Liver (tissue), 9 donors: ENCODE measurements around the gene RAB12. TPM values are rescaled to one million over a fixed set of nuclear protein-coding genes. Genes with fewer than 3 reads are reported as not detected.

Experiments
- DNase-seq: peaks from one replicate; pipeline ENCODE4 v3.0.0-alpha.2; 2017; ENCODE audit warnings: low spot score
- H3K27ac ChIP-seq, 2 donors: one replicate each; pipeline ENCODE4 v1.7.0; 2013; ENCODE audit warnings: inconsistent platforms in 2 of 2, low read length in 2 of 2, control low read depth in 1 of 2, low read depth in 1 of 2, mild to moderate bottlenecking in 1 of 2
- H3K27me3 ChIP-seq, 4 donors: one replicate each; pipeline versions ENCODE4 v1.6.1 to v1.7.0; 2013; ENCODE audit warnings: low read length in 3 of 4, inconsistent platforms in 1 of 4, mild to moderate bottlenecking in 1 of 4, moderate library complexity in 1 of 4; ENCODE audit not compliant: control insufficient read depth in 4 of 4, insufficient read depth in 4 of 4
- H3K36me3 ChIP-seq, 4 donors: one replicate each; pipeline versions ENCODE4 v1.6.1 to v1.7.0; 2013; ENCODE audit warnings: low read length in 3 of 4, mild to moderate bottlenecking in 3 of 4, low read depth in 1 of 4, moderate library complexity in 1 of 4; ENCODE audit not compliant: control insufficient read depth in 4 of 4, insufficient read depth in 3 of 4
- H3K4me1 ChIP-seq, 4 donors: one replicate each; pipeline versions ENCODE4 v1.6.1 to v1.7.0; 2013; ENCODE audit warnings: low read length in 3 of 4, mild to moderate bottlenecking in 3 of 4, moderate library complexity in 1 of 4; ENCODE audit not compliant: control insufficient read depth in 4 of 4, insufficient read depth in 4 of 4
- H3K4me3 ChIP-seq, 3 donors: one replicate each; pipeline versions ENCODE4 v1.6.1 to v1.7.0; 2013; ENCODE audit warnings: low read length in 3 of 3, control low read depth in 1 of 3, low read depth in 1 of 3, mild to moderate bottlenecking in 1 of 3
- H3K9ac ChIP-seq, 2 donors: one replicate each; pipeline ENCODE4 v1.7.0; 2013; ENCODE audit warnings: low read length in 2 of 2, mild to moderate bottlenecking in 2 of 2, moderate library complexity in 2 of 2, control low read depth in 1 of 2, low read depth in 1 of 2
- H3K9me3 ChIP-seq, 4 donors: one replicate each; pipeline versions ENCODE4 v1.6.1 to v1.7.0; 2013; ENCODE audit warnings: low read length in 3 of 4; ENCODE audit not compliant: control insufficient read depth in 4 of 4
- EGR1 ChIP-seq, 2 donors: IDR thresholded peaks; 2 replicates each; pipeline ENCODE4 v1.6.1; 2016 to 2018; ENCODE audit warnings: antibody characterized with exemption in 2 of 2, low read depth in 2 of 2
- FOXA2 ChIP-seq: IDR thresholded peaks from 2 replicates; pipeline ENCODE4 v1.6.1; 2016; ENCODE audit warnings: antibody characterized with exemption
- GABPA ChIP-seq, 2 donors: IDR thresholded peaks in 1 of 2; conservative IDR thresholded peaks in 1 of 2; 2 replicates each; pipeline ENCODE4 v1.6.1; 2016; ENCODE audit warnings: antibody characterized with exemption in 2 of 2, mild to moderate bottlenecking in 1 of 2, moderate library complexity in 1 of 2
- HNF4A ChIP-seq, 2 donors: conservative IDR thresholded peaks; 2 replicates each; pipeline ENCODE4 v1.6.1; 2016; ENCODE audit warnings: antibody characterized with exemption in 2 of 2, mild to moderate bottlenecking in 2 of 2
- HNF4G ChIP-seq: IDR thresholded peaks from 2 replicates; pipeline ENCODE4 v1.6.1; 2016; ENCODE audit warnings: antibody characterized with exemption
- JUND ChIP-seq, 2 donors: IDR thresholded peaks; 2 replicates each; pipeline ENCODE4 v1.6.1; 2016; ENCODE audit warnings: antibody characterized with exemption in 2 of 2
- NR2F2 ChIP-seq: IDR thresholded peaks from 2 replicates; pipeline ENCODE4 v1.6.1; 2016; ENCODE audit warnings: antibody characterized with exemption
- RAD21 ChIP-seq, 2 donors: IDR thresholded peaks; 2 replicates each; pipeline ENCODE4 v1.6.1; 2016; ENCODE audit warnings: antibody characterized with exemption in 2 of 2, mild to moderate bottlenecking in 2 of 2
- RXRA ChIP-seq, 2 donors: IDR thresholded peaks; 2 replicates each; pipeline ENCODE4 v1.6.1; 2017 to 2018; ENCODE audit warnings: antibody characterized with exemption in 2 of 2, mild to moderate bottlenecking in 1 of 2
- SP1 ChIP-seq: IDR thresholded peaks from 2 replicates; pipeline ENCODE4 v1.6.1; 2018; ENCODE audit warnings: antibody characterized with exemption, mild to moderate bottlenecking
- TAF1 ChIP-seq: conservative IDR thresholded peaks from 2 replicates; pipeline ENCODE4 v1.6.1; 2016; ENCODE audit warnings: antibody characterized with exemption, mild to moderate bottlenecking
- YY1 ChIP-seq: IDR thresholded peaks from 2 replicates; pipeline ENCODE4 v1.6.1; 2016; ENCODE audit warnings: antibody characterized with exemption, mild to moderate bottlenecking
- WGBS: extraction: QIAGEN DNeasy Blood & Tissue Kit; methylation state at CpG from one replicate; pipeline ENCODE4 v1.1.7; 2013; 5-methylcytosine and 5-hydroxymethylcytosine counted together
- polyA plus RNA-seq, 2 donors: library from polyadenylated mRNA; stranded (reverse) in 1 of 2; unstranded in 1 of 2; fragments of 200-250 nt in 1 of 2; fragments of >200 nt in 1 of 2; fragmentation: Nextera tagmentation in 1 of 2; extraction: Ambion mirVana in 1 of 2; gene quantifications; one replicate each; pipeline versions ENCODE4 v1.2.1 to v1.2.3, GENCODE V29; 2013 to 2015
- total RNA-seq, 2 donors: library from RNA; depleted of rRNA; stranded (reverse); fragments of >200 nt; gene quantifications; one replicate each; pipeline ENCODE4 v1.2.3, GENCODE V29; 2014
- TF ChIP-seq, protein P1 (sequence below): IDR thresholded peaks from 2 replicates; pipeline ENCODE4 v1.6.1; 2016; ENCODE audit warnings: antibody characterized with exemption
- TF ChIP-seq, protein P2 (sequence below): IDR thresholded peaks from 2 replicates; pipeline ENCODE4 v1.6.1; 2016; ENCODE audit warnings: antibody characterized with exemption
- TF ChIP-seq, protein P3 (sequence below): IDR thresholded peaks from 2 replicates; pipeline ENCODE4 v1.6.1; 2016; ENCODE audit warnings: antibody characterized with exemption
- donor health status: healthy.
- donor health status: healthy.
- donor health status: healthy.
- donor health status: healthy.
- donor health status: healthy.

RAB12 gene
- total and polyA plus RNA-seq, 4 donors: 5.0 to 25.9 (median 14.9) TPM

DNA sequence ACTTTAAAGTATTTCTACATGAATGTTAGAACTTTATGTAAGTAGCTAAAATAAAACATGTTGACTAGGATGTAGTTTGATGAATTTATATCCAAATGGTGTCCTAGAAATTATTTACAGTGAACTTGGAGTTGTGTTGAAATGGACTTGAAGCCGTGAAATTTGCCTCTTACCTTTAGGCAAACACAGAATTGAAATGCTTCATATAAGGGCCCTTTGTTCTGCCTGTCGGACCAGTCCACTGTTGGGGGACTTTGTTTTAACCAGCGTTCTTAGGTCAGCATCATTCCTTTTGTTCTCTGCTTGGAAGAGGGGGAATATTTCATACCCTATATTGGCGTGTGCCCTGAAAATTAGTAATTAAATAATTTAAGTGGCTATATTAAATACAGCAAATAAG, 18.3 kb downstream of the RAB12 start (continued):
- TF ChIP-seq, protein P1, sequence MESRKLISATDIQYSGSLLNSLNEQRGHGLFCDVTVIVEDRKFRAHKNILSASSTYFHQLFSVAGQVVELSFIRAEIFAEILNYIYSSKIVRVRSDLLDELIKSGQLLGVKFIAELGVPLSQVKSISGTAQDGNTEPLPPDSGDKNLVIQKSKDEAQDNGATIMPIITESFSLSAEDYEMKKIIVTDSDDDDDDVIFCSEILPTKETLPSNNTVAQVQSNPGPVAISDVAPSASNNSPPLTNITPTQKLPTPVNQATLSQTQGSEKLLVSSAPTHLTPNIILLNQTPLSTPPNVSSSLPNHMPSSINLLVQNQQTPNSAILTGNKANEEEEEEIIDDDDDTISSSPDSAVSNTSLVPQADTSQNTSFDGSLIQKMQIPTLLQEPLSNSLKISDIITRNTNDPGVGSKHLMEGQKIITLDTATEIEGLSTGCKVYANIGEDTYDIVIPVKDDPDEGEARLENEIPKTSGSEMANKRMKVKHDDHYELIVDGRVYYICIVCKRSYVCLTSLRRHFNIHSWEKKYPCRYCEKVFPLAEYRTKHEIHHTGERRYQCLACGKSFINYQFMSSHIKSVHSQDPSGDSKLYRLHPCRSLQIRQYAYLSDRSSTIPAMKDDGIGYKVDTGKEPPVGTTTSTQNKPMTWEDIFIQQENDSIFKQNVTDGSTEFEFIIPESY: no peak
- TF ChIP-seq RAD21 (IDR thresholded peaks at IDR 0.05): no peak
- no peak for TF ChIP-seq NR2F2

DNA sequence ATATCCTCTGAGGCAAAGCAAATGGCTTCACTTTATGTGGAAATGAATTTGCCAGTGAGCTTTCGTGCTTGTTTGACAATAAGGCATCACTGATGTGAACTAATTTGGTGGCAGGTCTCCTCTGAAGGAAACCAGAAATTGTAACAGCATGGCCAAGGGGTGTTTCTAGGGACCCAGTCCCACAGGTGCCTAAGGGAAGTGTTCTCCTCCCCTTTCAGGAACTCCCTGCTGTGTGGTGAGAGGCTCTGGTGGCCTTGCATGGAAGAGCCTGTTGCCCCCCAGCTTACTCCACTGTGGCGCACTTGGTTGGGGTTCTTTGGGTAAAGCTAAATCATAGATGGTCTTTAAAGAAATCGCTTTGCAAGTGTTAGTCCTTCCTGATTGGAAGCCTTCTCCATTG, 20.4 kb downstream of the RAB12 start:
- Histone ChIP-seq H3K4me1 (no peaks in the 10 kb centered on the region), H3K27ac (no peak overlapping the region), H3K9ac (no peak overlapping the region), H3K4me3 (no peak overlapping the region), H3K27me3 (no peaks in the 10 kb centered on the region), H3K9me3 (no peaks in the 10 kb centered on the region), H3K36me3 (peaks cover 3 to 28% (median 25%) of the 10 kb centered on the region in 4 donors)
- no peak for DNase-seq
- TF ChIP-seq, protein P1: no peak
- TF ChIP-seq FOXA2: no peak
- TF ChIP-seq JUND (IDR thresholded peaks at IDR 0.05): no peak
- no peak for TF ChIP-seq SP1
- no peak for TF ChIP-seq RAD21 (IDR thresholded peaks at IDR 0.05)
- TF ChIP-seq, protein P2, sequence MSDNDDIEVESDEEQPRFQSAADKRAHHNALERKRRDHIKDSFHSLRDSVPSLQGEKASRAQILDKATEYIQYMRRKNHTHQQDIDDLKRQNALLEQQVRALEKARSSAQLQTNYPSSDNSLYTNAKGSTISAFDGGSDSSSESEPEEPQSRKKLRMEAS: no peak
- TF ChIP-seq RXRA (IDR thresholded peaks at IDR 0.05): no peak
- TF ChIP-seq HNF4A (conservative IDR thresholded peaks at IDR 0.05): no peak
- TF ChIP-seq, protein P3, sequence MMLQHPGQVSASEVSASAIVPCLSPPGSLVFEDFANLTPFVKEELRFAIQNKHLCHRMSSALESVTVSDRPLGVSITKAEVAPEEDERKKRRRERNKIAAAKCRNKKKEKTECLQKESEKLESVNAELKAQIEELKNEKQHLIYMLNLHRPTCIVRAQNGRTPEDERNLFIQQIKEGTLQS: no peak
- WGBS: 98% methylated on average over 3 of the region's 3 CpGs

DNA sequence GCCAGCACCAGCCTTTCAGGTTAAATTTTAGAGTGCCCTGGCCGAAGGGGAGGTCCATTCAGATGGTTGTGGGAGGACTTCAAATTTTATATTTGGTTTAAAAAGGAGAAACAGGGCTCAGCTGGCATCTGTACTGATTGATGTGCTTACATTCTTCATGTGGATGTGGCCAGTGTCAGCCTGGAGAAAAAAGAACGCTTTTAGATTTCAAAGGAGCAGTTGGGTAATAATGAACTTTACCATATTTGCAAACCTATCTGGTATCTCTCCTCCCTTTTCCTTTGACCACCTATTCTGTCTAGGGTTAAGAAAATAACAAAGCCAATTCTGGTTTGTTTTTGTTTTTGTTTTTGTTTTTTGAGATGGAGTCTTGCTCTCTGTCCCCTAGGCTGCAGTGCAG, 21.3 kb downstream of the RAB12 start:
- peaks cover 6 to 35% (median 23%) of the 10 kb centered on the region in 4 donors for H3K36me3 ChIP-seq
- 96% methylated on average over 2 of the region's 2 CpGs for WGBS

DNA sequence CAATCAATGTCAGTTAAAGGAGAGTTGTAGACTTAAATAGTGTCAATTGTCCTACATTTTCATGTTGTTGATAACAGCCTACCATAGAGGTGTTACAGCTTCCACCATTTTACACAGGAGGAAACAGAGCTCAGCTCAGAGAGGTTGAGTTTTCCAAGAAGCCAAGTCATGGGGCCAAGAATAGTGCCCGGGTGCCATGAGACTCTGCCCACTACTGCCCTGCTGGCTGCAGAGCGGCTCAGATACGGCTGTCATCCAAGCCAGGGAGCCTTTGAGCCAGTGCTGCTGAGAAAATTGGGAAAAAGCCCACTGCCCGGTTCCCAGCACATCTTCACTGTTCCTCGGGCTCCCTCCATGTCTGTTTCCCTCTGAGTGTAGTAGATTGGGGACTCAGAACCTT, 22.0 kb downstream of the RAB12 start:
- Histone ChIP-seq H3K36me3 (peaks cover 6 to 40% (median 24%) of the 10 kb centered on the region in 4 donors), H3K27me3 (no peaks in the 10 kb centered on the region), H3K27ac (no peak overlapping the region), H3K4me3 (no peak overlapping the region), H3K9ac (no peak overlapping the region), H3K9me3 (no peaks in the 10 kb centered on the region), H3K4me1 (no peaks in the 10 kb centered on the region)
- WGBS: 96% methylated on average over 5 of the region's 5 CpGs
- TF ChIP-seq NR2F2: no peak
- TF ChIP-seq FOXA2: no peak
- TF ChIP-seq RXRA (IDR thresholded peaks at IDR 0.05): no peak
- TF ChIP-seq HNF4A (conservative IDR thresholded peaks at IDR 0.05): no peak
- no peak for TF ChIP-seq GABPA (IDR thresholded peaks at IDR 0.05 in 1 of 2, conservative IDR thresholded peaks at IDR 0.05 in 1 of 2)
- TF ChIP-seq, protein P2: no peak
- TF ChIP-seq EGR1 (IDR thresholded peaks at IDR 0.05; ENCODE audit: low read depth in 2 of 2): no peak
- no peak for TF ChIP-seq HNF4G
- no peak for TF ChIP-seq YY1
- TF ChIP-seq JUND (IDR thresholded peaks at IDR 0.05): no peak
- TF ChIP-seq TAF1: no peak
- DNase-seq: no peak

More for the DNA sequence above, 21.3 kb downstream of the RAB12 start:
- no peak overlapping the region for H3K4me3 ChIP-seq
- no peak overlapping the region for H3K9ac ChIP-seq
- no peaks in the 10 kb centered on the region for H3K27me3 ChIP-seq
- H3K9me3 ChIP-seq: no peaks in the 10 kb centered on the region
- H3K4me1 ChIP-seq: no peaks in the 10 kb centered on the region
- no peak overlapping the region for H3K27ac ChIP-seq
- no peak for DNase-seq
- TF ChIP-seq EGR1 (IDR thresholded peaks at IDR 0.05; ENCODE audit: low read depth in 2 of 2) (no peak), YY1 (no peak), RAD21 (IDR thresholded peaks at IDR 0.05) (no peak)
- TF ChIP-seq, protein P2: no peak
